Glomerular visceral epithelial cell (primary cell): ENCODE results near the gene DOP1B.
"Not testable (repeated sequence)": the region's sequence is repeated elsewhere in the genome, so short reads cannot be mapped to it uniquely, and the experiment has no call there.

Experiments used
- DNase-seq: peaks from one replicate; pipeline ENCODE4 v3.0.0-alpha.2; 2016; ENCODE audit errors: extremely low spot score

DOP1B gene

GRCh38 chr21:36175771-36176565, 19.3 kb downstream of the DOP1B start:
- DNase-seq: no peak

GRCh38 chr21:36178349-36178748, 21.7 kb downstream of the DOP1B start:
- DNase-seq: no peak

- no peak for DNase-seq
Measured at GRCh38 chr21:36179145-36179544, 22.5 kb downstream of the DOP1B start.

DNA sequence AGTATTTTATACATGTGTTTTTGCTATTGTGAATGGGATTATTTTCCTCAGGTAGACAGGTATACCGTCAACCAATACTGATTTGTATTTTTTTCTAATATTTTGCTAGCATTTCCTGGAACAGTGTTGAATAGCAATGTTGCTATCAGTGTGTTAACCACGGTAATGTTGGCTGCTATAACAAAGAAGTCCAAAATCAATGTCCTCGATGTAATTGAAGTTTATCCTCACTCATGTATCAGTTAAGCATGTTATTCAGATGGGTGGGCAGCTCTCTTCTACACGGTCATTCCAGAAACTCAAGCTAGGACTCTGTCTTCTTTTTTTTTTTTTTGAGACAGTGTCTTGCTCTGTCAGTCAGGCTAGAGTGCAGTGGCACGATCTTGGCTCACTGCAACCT, 24.3 kb downstream of the DOP1B start:
- no peak for DNase-seq

DNA sequence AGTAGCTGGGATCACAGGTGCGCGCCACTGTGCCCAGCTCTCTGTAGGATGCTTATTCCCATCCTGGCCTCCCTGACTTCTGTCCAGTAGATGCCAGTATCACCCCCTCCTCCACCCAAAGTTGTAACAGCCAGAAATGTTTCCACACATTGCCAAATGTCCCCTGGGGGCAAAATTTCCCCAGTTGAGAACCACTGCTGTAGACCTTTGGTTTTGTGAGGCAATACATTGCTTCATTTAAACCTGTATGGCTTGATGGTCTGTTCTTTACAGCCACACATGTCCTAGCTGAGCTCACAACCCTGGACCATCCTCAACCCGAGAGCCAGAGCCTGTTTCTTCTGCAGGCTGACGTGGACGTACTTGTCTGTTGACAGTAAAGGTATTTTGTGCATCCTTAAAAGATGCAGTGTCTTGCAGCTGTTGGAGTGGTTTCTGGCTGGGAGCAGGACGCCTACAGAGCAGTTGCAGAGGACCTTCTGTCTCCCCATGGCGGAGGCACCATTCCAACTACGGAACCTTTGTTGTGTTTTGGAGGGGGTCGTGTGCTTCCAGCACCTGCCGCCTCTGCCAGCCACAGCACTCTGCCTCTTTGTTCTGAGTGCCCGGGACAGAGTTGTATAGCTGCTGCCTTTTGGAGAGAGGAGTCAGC, 26.6 kb downstream of the DOP1B start:
- DNase-seq: no peak

- no peak for DNase-seq
Measured at GRCh38 chr21:36184545-36184944, 27.9 kb downstream of the DOP1B start.

DNA sequence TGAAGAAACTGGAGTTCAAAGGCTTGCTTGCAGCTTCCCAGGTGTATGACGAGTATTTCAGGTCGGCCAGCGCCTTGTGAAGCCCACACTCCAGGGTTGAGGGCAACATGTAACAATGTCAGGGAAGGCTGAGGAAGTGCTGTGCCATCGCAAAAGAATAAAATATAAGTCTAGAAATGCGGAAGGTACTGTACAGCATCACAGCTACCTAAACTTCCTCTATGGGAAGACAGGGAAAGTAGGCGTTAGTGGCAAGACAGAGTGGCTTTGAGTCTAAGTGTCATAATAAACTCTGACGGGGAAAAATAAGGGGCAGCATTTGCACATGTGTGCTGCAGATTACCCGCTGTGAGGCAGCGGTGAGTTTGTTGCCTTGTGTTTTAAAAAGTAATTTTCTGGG, 28.9 kb downstream of the DOP1B start:
- DNase-seq: no peak

- no peak for DNase-seq
Measured at GRCh38 chr21:36186081-36186480, 29.5 kb downstream of the DOP1B start.

GRCh38 chr21:36186506-36187399, 30.1 kb downstream of the DOP1B start:
- DNase-seq: no peak

DNA sequence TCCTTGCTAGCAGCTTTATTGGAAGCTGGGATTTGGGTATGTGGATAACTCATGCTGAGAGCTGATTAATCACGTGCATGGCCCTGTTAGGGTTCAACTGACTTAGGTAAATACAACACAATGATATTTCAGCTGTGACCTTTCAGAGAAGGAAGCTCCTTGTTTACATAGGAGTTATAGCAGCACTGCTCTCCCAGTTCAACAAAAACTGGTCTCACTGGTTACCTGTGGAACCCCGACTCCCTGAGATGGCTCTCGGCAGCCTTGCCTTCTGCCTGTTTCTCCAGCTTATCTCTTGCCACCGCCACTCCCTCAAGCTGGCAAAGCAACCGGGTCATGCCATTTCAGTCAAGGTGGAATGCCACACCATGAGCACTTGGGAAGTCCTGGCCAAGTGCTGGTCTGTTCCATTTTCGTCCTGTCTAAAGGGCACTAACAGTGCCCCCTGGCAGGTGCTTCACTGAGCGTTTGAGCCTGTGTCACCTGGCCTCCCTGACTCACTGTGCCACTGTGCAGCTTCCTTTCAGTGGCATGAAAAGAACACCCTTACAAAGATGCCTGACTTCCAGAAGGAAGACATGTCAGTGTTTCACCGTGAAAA, 31.6 kb downstream of the DOP1B start:
- no peak for DNase-seq

DNA sequence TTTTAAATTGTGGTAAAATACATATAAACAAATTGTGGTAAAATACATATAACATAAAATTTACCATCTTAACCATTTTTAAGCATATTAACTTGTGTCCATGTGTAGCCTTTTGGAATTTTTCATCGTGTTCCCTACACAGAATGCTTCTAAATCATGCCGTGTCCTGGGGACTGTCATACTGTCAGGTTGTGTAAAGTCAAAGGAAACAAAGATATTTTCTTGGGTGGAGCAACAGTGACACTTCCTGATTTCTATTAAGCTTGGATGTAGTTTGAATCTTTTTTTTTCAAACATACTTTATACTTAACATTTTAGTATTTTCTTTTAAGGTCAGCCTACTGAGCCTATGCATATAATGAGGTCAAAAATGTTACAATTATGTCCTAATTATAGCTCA, 32.3 kb downstream of the DOP1B start:
- no peak for DNase-seq

- no peak for DNase-seq
Measured at GRCh38 chr21:36190736-36191135, 34.1 kb downstream of the DOP1B start.

GRCh38 chr21:36193200-36193599, 36.6 kb downstream of the DOP1B start:
- DNase-seq: peak; percentile 87

DNA sequence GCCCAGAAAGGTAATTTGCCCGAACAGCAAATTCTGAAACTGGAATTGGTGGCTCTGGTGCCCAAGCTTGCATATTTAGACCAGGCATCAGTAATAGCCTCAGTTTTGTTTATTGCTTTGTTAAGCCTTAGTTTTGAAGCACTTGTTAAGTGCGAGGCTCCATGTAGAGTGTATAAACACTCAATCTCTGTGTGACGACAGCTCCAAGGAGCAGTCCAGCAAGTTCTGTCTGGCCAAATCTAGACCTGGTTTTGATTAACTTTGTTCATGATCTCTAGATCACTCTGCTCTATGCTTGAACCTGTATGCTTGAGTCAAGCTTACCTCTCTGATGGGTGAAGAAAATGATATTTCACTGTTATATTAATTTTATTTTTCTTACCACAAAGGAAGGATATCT, 37.4 kb downstream of the DOP1B start:
- no peak for DNase-seq

DNA sequence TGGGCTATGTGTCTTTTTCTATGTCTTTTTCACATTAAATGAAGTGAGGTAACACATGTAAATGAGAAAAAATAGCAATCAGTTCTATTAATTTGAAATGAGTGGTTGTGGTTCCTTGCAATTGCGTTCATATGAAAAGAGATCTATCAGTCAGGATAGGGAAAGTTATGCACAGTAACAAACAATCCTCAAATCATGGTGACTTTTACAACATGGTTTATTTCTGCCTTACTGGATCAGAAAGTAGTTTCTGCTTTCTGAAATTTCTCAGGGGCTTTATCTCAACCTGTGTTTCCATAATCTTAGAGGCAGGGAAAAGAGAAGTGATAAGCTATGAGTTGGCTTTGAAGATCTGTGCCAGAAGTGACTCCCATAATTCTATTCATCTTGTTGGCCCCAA, 39.0 kb downstream of the DOP1B start:
- no peak for DNase-seq

DNA sequence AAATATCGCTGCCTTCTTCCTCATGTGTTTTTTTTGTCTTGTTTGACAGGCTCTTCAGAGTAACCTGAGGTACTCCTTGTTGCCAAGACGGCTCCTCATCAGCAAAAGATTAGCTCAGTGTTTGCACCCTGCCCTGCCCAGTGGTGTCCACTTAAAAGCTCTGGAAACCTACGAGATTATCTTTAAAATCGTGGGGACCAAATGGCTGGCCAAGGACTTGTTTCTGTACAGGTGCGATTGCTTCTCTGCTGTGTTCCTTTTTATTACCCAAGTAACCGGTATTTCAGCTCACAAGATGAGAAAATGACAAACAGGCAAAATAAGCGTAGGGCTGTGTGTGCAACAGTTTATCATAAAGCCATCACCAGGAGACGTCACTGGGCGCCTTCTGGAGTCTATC, 42.4 kb downstream of the DOP1B start:
- no peak for DNase-seq

DNA sequence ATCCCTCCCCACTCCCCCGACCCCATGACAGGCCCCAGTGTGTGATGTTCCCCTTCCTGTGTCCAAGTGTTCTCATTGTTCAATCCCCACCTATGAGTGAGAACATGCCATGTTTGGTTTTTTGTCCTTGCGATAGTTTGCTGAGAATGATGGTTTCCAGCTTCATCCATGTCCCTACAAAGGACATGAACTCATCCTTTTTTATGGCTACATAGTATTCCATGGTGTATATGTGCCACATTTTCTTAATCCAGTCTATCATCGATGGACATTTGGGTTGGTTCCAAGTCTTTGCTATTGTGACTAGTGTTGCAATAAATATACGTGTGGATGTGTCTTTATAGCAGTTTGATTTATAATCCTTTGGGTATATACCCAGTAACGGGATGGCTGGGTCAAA, 43.0 kb downstream of the DOP1B start:
- DNase-seq: not testable (repeated sequence)

DNA sequence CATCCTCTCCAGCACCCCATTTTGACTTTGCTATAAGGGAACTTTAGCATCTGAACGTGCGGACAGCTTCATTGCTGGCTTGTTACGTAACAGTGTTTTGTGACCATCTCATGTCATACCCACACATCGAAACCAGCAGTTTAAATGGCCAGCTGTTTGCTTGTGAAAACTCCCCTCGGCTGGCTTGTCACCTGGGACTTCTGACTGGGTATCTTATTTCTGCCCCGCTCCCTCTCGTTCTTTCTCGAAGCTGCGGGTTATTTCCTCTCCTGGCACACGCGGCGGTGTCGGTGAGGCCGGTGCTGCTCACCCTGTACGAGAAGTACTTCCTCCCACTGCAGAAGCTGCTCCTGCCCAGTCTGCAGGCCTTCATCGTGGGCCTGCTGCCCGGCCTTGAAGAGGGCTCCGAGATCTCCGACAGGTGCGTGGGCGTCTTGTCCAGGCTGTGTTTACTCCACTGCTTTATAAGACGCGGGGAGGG, 43.5 kb downstream of the DOP1B start:
- DNase-seq: no peak

DNA sequence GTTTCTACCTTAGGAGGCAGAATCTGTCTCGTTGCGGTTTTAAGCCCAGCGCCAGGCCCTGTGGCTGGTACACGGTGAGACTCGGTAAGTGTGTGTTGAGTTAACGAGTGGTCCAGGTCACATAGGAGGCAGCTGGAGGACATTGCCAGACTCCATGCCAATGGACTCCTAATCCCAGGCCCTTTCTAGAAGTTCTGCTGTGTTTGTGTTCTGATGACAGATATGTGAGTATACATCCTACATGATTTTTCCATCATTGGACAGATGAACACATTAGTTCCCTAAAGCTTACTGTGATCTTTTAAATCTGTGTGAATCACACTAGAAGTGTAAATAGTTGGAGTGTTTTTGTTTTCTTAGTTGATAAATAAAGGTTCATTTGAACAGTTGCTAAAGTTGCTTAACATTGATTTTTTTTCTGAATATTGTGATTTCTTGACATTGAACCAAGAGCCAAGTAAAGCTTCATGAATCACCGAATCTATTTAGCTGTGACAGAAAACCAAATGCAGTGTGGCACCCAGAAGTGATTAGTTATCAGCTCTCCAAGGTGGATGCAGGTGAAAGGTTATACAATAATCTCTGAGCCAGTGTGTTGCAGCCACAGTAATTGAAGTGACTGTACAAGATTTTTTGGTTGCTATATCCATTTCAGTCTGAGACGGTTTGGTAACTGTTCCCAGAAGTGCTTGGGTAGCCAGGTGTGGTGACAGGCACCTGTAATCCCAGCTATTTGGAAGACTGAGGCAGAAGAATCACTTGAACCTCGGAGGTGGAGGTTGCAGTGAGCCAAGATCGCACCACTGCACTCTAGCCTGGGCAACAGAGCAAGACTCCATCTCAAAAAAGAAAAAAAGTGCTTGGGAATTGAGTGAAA, 46.3 kb downstream of the DOP1B start:
- no peak for DNase-seq

DNA sequence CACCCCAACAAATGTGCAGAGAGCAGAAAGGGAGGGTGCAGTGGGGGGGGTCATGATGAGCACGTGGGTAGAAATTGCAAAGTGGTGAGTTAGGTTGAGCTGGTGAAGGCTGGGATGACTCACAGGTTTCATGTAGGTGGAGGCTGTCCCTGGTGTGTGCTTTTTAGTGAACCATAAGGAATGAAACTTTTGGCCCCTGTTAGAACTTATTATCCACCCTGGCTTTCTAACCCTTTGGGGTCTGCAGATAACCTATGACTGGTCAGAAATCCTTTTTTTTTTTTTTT, 46.9 kb downstream of the DOP1B start:
- DNase-seq: peak; percentile 86

DNA sequence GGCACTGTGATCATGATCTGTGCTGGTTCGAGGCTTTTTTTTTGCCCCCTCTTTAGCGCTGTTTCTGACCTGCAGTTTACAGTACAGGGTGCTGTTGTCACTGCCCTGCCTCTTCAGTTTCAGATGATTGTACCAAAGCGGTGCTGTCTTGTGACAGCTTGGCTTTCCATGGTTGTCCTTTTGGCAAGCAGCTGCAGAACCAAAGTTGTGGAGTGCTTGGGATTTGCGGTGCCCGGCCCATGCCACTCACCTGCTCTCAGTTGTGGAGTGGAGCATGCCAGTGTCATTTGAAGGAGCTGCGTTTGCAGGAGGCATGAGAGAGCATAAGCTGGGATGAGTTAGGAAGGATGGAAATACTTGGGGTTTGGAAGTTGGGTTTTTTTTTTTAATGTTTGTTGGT, 48.4 kb downstream of the DOP1B start:
- no peak for DNase-seq
